Raji (cell line): ENCODE data around the gene CDHR4.

ENCODE experiments used
- POLR2A ChIP-seq: IDR thresholded peaks from 2 replicates; pipeline ENCODE4 v1.6.1; 2011; ENCODE audit warnings: low read depth, low read length, control low read depth; ENCODE audit not compliant: insufficient read depth

CDHR4 gene

GRCh38 chr3:49799761-49800160, at the start of gene CDHR4:
TSS of gene CDHR4 (minus strand) at chr3:49799873. CDS start at chr3:49799812, 61 bp downstream.
- TF ChIP-seq POLR2A: no peak

GRCh38 chr3:49845694-49846093, 46.0 kb upstream of the CDHR4 start:
- TF ChIP-seq POLR2A: no peak

- no peak for TF ChIP-seq POLR2A
These were observed 45.0 kb upstream of the CDHR4 start for GRCh38 chr3:49844464-49845183.

GRCh38 chr3:49842843-49843517, 43.3 kb upstream of the CDHR4 start:
- TF ChIP-seq POLR2A: no peak

- no peak for TF ChIP-seq POLR2A
These were observed 42.1 kb upstream of the CDHR4 start for GRCh38 chr3:49841806-49842205.

GRCh38 chr3:49841126-49841696, 41.5 kb upstream of the CDHR4 start:
- no peak for TF ChIP-seq POLR2A

- TF ChIP-seq POLR2A: no peak
These were observed 40.7 kb upstream of the CDHR4 start for GRCh38 chr3:49840388-49840787.

- TF ChIP-seq POLR2A: no peak
These were observed 39.6 kb upstream of the CDHR4 start for GRCh38 chr3:49839193-49839809.

- TF ChIP-seq POLR2A: no peak
These were observed 31.7 kb upstream of the CDHR4 start for GRCh38 chr3:49831341-49831740.

GRCh38 chr3:49826016-49826415, 26.3 kb upstream of the CDHR4 start:
- TF ChIP-seq POLR2A: no peak

- no peak; the same call in 1 of the 2 replicates for TF ChIP-seq POLR2A
These were observed 14.0 kb upstream of the CDHR4 start, which contains the start of gene UBA7 for GRCh38 chr3:49813497-49814174. TSS of gene UBA7 (minus strand) at chr3:49813953. CDS start at chr3:49813787, 166 bp downstream.

- TF ChIP-seq POLR2A: no peak
These were observed 13.3 kb upstream of the CDHR4 start for GRCh38 chr3:49812916-49813496.

- no peak for TF ChIP-seq POLR2A
These were observed 7.9 kb upstream of the CDHR4 start for GRCh38 chr3:49807431-49808114.

- no peak for TF ChIP-seq POLR2A
These were observed 7.2 kb upstream of the CDHR4 start for GRCh38 chr3:49806850-49807249.
